Amniotic epithelial cell (primary cell): ENCODE data around the gene MCMBP.

Experiments
- DNase-seq: peaks from one replicate; pipeline ENCODE4 v3.0.0-alpha.2; 2010; ENCODE audit warnings: low read depth

The MCMBP gene

DNA sequence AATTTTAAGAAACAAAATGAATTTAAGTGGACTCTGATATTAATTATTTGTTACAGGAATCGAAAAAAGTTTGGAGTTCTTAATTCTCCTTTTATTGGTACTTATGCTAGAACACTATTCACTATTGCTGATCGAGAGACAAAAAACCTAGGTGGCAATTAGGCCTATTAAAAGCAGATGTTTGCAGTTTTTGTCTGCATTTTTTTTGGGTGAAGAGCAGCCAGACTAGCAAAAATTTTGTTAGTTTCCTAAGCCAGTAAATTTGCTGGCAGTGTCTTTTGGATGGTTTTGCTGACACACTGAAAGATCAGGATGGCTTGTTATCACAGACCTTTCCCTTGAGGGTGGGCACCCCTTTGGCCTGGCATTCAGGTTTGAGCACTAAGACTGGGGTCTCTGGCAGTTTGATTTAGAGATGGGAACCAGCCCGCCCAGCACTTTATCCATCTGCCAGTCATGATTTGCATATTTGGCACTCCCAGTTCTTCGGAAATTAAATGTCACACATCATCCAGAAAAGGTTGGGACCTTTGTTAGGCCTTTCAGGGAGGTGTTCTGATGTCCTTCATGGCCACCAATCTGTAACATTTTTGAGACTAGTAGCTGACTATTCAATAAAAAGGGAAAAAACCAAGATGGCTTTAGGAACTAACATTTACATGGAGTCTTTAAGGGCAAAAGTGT, 89.5 kb downstream of the MCMBP start:
- DNase-seq = no peak

DNA sequence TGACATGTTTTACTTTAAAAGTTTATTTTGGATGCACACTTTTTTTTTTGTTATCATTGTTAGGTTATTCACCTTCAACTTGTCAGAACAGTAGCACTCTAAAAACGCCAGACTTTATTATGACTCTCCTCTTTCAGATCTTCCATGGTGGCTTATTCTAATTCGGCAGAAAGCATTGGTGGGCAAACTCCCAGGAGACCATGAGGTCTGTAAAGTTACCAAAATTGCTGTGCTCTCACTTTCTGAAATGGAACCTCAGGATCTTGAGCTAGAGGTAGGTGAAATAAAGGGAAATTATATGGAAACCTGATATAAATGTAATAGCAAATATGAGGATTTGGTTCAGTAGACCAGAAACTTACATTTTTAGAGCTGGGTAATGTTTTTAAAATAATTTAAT, 91.1 kb downstream of the MCMBP start:
- no peak for DNase-seq

DNA sequence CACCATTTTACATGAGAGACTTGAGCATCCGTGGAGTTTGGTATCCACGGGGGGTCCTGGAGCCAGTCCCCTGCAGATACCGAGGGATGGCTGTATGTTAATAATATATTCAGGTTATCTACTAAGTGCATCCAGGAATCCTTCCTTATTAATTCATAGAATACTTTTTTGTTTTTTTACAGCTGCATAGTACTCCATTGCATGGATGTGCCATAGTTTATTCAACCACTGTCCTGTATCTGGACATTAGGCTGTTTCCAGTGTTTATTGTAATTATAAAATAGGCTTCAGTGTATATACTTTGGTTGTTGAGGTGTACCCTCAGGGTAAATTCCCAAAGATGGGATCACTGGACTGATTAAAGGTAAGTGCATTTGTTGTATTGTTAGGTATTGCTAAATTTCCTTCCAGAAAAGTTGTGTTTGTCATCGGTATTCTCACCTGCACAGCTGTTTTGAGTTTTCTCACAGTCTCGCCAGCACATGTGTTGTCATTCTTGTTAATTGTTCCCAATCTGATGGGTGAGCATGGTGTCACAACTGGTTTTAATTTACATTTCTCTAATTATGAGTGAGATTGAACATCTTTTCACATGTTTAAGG, 91.7 kb downstream of the MCMBP start:
- DNase-seq = no peak
